AG04450 (cell line): ENCODE results near the gene PPDPF. TPM values are rescaled to one million over a fixed set of nuclear protein-coding genes. Genes with fewer than 3 reads are reported as not detected.

Experiments used
- CTCF ChIA-PET: fragments of 300-600, 350-600 bp; formaldehyde crosslinking; extraction: SDS; loops from one replicate; lab custom pipeline; 2022; ENCODE audit warnings: antibody characterized with exemption, inconsistent platforms; lab: Charles Lee
- POLR2A ChIA-PET: fragments of 350-600 bp; formaldehyde crosslinking; extraction: SDS; loops from one replicate; lab custom pipeline; 2021; ENCODE audit warnings: antibody characterized with exemption, inconsistent platforms; lab: Yijun Ruan, JAX
- DNase-seq: peaks from one replicate; pipeline ENCODE4 v3.0.0-alpha.2; 2011; ENCODE audit warnings: low read depth, low spot score
- H3K27ac ChIP-seq: one replicate; pipeline ENCODE4 v1.5.1; 2012; ENCODE audit warnings: low read depth, low read length, control low read depth
- H3K27me3 ChIP-seq: one replicate; pipeline ENCODE4 v1.6.0; 2012; ENCODE audit warnings: low read length; ENCODE audit not compliant: control insufficient read depth, insufficient read depth
- H3K4me3 ChIP-seq: 2 replicates; pipeline ENCODE4 v1.5.1; 2011; ENCODE audit warnings: mild to moderate bottlenecking, low read depth, low read length, control low read depth
- H3K9me3 ChIP-seq: 2 replicates; pipeline ENCODE4 v1.5.1; 2012; ENCODE audit warnings: low read length; ENCODE audit not compliant: control insufficient read depth, insufficient read depth
- polyA plus RNA-seq: library from polyadenylated mRNA; depleted of rRNA; stranded (reverse); fragments of >200 nt; gene quantifications from 2 replicates; pipeline ENCODE4 v1.2.3, GENCODE V29; 2011
- TF ChIP-seq, protein P1 (sequence below): IDR thresholded peaks from 2 replicates; pipeline ENCODE4 v1.5.1; 2011; ENCODE audit warnings: low read depth, low read length, control low read depth, inconsistent platforms

PPDPF gene
- polyA plus RNA-seq, 1 experiment, result 13.5 TPM

DNA sequence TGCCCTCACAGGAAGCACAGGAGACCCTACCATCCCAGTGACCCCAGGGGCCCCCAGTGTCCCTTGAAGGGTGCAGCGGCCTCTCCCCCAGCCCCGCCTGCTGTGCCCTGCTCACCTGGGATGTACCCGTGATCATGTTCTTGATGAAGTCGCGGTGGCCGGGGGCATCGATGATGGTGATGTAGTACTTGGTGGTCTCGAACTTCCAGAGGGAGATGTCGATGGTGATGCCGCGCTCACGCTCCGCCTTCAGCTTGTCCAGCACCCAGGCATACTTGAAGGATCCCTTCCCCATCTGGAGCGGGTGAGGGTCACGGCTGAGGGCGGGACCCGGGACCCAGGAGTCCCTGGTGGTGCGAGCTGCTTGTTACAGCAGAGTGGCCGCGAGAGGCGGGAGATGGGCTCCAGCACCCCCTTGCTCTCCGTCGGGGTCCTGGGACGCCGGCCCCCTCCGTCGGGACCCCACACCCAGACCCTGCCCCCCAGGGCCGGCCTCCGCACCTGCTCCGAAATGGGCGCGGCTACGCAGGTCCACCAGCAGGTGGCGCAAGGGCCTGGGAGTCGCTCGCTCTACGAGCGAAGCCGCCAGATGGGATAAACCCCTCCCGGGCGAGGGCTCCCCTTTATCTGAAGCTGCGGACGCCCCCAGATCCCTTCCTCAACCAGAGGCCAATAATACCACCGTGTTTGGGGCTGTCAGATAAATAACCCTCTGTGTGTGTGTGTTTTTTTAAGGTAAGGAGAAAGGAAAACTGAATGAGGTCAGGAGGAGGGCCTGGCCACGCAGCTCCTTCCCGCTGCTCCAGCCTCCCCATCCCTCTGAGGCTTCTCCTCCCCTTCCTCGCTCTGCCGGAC is 24.6 kb upstream of the PPDPF start:
- H3K27me3 ChIP-seq, result peaks cover 23% of the 10 kb centered on the region
- H3K27ac ChIP-seq, result no peak overlapping the region
- no peak for DNase-seq
- TF ChIP-seq, protein P1, sequence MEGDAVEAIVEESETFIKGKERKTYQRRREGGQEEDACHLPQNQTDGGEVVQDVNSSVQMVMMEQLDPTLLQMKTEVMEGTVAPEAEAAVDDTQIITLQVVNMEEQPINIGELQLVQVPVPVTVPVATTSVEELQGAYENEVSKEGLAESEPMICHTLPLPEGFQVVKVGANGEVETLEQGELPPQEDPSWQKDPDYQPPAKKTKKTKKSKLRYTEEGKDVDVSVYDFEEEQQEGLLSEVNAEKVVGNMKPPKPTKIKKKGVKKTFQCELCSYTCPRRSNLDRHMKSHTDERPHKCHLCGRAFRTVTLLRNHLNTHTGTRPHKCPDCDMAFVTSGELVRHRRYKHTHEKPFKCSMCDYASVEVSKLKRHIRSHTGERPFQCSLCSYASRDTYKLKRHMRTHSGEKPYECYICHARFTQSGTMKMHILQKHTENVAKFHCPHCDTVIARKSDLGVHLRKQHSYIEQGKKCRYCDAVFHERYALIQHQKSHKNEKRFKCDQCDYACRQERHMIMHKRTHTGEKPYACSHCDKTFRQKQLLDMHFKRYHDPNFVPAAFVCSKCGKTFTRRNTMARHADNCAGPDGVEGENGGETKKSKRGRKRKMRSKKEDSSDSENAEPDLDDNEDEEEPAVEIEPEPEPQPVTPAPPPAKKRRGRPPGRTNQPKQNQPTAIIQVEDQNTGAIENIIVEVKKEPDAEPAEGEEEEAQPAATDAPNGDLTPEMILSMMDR, result peak; percentile 84
- CTCF ChIA-PET, result interaction anchor here (0.6 to 2.2 kb wide), 18 partner anchors 12 to 792 kb away, joined by 3 to 11 read pairs (median 4); partner anchors contain the start of gene PPDPF
- H3K4me3 ChIP-seq, result no peak overlapping the region
- no peaks in the 10 kb centered on the region; the same call in 1 of the 2 replicates for H3K9me3 ChIP-seq
- POLR2A ChIA-PET, result interaction anchor here (1.2 kb wide), 1 partner anchor 25 kb away, joined by 8 read pairs; the partner anchor contains the start of gene PPDPF

DNA sequence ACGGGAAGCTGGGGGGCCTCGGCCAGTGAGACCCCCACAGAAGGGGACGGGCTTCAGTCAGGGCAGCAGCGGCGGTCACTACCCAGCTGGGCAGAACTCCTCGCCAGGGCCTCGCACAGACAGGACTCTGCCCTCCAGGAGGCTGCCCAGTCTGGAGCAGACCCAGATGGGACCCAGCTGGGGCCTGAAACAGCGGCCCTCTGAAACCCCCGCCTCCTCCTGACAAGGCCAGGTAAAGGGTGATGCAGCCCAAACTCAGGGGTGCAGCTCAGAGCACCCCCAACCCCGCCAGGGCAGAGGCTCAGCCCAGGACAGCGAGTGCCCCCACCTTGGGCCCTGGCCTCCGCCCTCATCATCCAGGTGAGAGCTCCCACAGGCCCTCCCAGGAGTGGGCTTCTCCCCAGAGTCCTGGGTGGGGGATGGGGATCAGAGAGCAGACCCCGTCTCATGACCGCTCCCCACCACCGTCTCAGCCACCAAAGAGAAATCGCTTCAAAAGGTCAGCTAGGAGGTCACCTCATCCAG is 23.9 kb upstream of the PPDPF start:
- Histone ChIP-seq H3K4me3 (no peak overlapping the region), H3K27ac (no peak overlapping the region), H3K9me3 (no peaks in the 10 kb centered on the region; the same call in 1 of the 2 replicates), H3K27me3 (peaks cover 23% of the 10 kb centered on the region)
- ChIA-PET CTCF (interaction anchor here (0.6 to 2.2 kb wide), 17 partner anchors 11 to 793 kb away, joined by 3 to 11 read pairs (median 4); partner anchors contain the start of gene PPDPF), POLR2A (interaction anchor here (1.2 kb wide), 1 partner anchor 24 kb away, joined by 8 read pairs; the partner anchor contains the start of gene PPDPF)
- no peak for DNase-seq
- TF ChIP-seq, protein P1, result no peak

DNA sequence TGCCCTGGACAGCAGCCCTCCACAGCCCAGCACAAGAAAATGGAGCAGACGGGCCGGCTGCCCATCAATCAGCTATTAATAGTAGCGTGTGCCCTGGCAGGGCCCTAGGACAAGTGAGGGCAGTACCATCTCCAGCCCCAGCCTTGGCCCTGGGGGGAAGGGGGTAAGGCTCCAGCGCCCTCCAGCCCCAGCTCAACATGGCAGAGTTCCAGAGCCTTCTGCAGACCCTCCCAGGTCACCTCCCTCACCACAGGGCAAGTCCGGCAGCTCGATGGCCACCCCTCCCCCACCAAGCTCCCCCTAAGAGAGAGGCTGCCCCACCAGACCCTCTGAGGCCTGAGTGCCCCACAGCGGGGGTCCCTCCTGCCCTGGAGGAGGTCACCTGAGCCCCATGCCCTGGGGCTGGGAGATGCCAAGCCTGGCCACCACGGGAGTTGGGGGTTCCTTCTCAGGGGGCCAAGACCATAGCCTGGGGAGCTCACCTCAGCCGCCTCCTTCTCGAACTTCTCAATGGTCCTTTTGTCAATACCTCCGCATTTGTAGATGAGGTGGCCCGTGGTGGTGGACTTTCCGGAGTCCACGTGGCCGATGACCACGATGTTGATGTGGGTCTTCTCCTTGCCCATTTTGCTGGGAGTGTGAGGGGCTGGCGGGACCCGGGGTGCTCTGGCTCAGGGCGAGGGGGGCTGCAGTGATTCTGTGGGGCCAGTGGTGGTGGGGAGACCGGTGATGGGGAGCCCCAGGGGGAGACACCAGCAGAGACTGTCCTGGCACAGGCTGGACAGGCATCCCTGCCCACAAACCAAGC is 23.2 kb upstream of the PPDPF start:
- ChIA-PET POLR2A (interaction anchor here (1.2 kb wide), 1 partner anchor 23 kb away, joined by 8 read pairs; the partner anchor contains the start of gene PPDPF), CTCF (interaction anchor here (1.3 to 2.2 kb wide), 3 partner anchors 11 to 476 kb away, joined by 6 to 11 read pairs (median 6); no protein-coding TSS in a partner anchor)
- Histone ChIP-seq H3K4me3 (no peak overlapping the region), H3K27me3 (peaks cover 28% of the 10 kb centered on the region), H3K9me3 (no peaks in the 10 kb centered on the region; the same call in 1 of the 2 replicates), H3K27ac (no peak overlapping the region)
- no peak for DNase-seq
- TF ChIP-seq, protein P1, result no peak

DNA sequence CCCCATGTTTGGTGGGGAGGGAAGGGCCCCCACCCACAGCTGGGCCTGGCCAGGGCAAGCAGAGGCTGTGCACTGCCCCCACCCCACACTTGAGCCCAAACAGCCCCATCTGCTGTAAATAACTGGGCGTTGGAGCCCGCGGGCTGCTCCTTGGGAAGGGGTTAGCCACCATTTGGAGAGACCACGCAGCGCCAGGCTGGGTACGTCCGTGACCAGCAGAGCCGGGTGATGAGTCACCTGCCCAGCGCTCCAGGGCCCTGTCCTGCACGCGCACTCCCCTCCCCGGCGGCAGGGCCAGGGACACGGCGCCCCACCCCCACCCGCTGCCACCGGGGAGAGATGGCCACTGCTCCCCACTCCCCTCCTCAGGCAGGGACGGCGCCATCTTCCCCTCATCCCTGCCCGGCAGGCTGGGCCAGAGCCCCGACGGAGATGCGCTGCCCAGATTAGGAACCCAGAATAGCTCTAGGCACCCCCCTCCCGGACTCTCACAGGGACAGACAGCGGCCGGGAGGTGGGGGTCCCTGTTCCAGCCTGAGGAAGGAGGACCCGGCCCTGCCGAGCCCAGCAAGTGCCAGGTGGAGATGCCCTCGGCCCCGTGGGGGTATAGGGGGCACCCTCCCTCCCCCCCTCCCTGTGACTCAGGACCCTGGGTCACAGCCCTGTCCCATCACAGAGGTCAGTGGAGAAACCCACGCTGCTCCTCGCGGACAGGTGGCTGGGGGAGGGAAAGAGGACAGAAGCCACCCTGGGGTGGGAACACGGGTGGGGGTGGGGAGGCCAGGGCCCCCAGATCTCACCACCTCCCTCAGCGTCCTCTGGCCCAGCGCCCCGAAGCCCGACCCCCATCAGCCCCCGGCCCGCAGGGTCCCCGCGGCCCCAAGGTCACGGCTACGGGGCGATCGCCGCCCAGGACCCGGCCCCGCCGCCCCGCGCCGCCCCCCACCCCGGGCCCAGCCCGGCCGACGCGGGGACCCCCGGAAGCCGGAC is 22.3 kb upstream of the PPDPF start:
- no peak for DNase-seq
- no peaks in the 10 kb centered on the region; the same call in 1 of the 2 replicates for H3K9me3 ChIP-seq
- H3K27ac ChIP-seq, result no peak overlapping the region
- H3K27me3 ChIP-seq, result peaks cover 34% of the 10 kb centered on the region
- ChIA-PET CTCF (no interaction called here), POLR2A (no interaction called here)
- no peak overlapping the region for H3K4me3 ChIP-seq
- TF ChIP-seq, protein P1, result no peak
